Measurements from ENCODE around the gene DAGLB. TPM values are rescaled to one million over a fixed set of nuclear protein-coding genes. Genes with fewer than 3 reads are reported as not detected.

The DAGLB gene
- total and polyA plus RNA-seq, 2 experiments from 2014 or later: 26.7 to 31.7 TPM

- in situ Hi-C loops (cut with MboI): no loop called here
Measured at GRCh38 chr7:6395898-6396595, 51.7 kb downstream of the DAGLB start.

GRCh38 chr7:6394114-6394513, 53.6 kb downstream of the DAGLB start:
- H3K4me2 ChIP-seq (ENCODE audit: unreplicated experiment): peak overlapping the region; percentile 23
- H3K36me3 ChIP-seq (ENCODE audit: low read depth): peaks cover 29% of the 10 kb centered on the region
- in situ Hi-C loops (cut with MboI): no loop called here

More at GRCh38 chr7:6395898-6396595, 51.7 kb downstream of the DAGLB start:
- Histone ChIP-seq H3K4me1 (ENCODE audit: insufficient read depth) (peaks cover 47% of the 10 kb centered on the region), H3K27me3 (replicated peaks; ENCODE audit: insufficient read depth) (no peaks in the 10 kb centered on the region), H2AFZ (no peak overlapping the region), H3K9me2 (ENCODE audit: insufficient read depth) (no peaks in the 10 kb centered on the region), H3K9ac (no peak overlapping the region), H3K4me2 (ENCODE audit: unreplicated experiment) (no peak overlapping the region), H3F3A (ENCODE audit: insufficient read depth) (peaks cover 53% of the 10 kb centered on the region), H3K27ac (peak overlapping the region; percentile 14; the same call in 1 of the 2 replicates), H3K36me3 (ENCODE audit: low read depth) (peaks cover 41% of the 10 kb centered on the region), H3K9me3 (ENCODE audit: low read depth) (no peaks in the 10 kb centered on the region), H4K20me1 (ENCODE audit: insufficient read depth) (peaks cover 59% of the 10 kb centered on the region), H3K79me2 (ENCODE audit: insufficient read depth) (peaks cover 100% of the 10 kb centered on the region), H3K4me3 (no peak overlapping the region)
- no peak for DNase-seq
- WGBS, 2 experiments (ENCODE audit: low coverage in 1 of 2, low lambda C conversion rate in 2 of 2, missing lambda C conversion rate in 2 of 2): 81 to 89% methylated on average over 23 of the region's 23 CpGs
- no peak for TF ChIP-seq EZH2 (IDR thresholded peaks at IDR 0.05; ENCODE audit: insufficient read depth, poor library complexity, severe bottlenecking)
- TF ChIP-seq EZH2phosphoT487 (IDR thresholded peaks at IDR 0.05; ENCODE audit: insufficient read depth, low read depth): no peak

GRCh38 chr7:6393667-6394056, 54.1 kb downstream of the DAGLB start:
- WGBS, 2 experiments (ENCODE audit: low coverage in 1 of 2, low lambda C conversion rate in 2 of 2, missing lambda C conversion rate in 2 of 2): 63 to 76% methylated on average over 3 of the region's 3 CpGs
- Histone ChIP-seq H3F3A (ENCODE audit: insufficient read depth) (peaks cover 56% of the 10 kb centered on the region), H3K9me3 (ENCODE audit: low read depth) (no peaks in the 10 kb centered on the region), H3K4me2 (ENCODE audit: unreplicated experiment) (peak overlapping the region; percentile 57), H3K9ac (peak overlapping the region; percentile 51), H4K20me1 (ENCODE audit: insufficient read depth) (peaks cover 47% of the 10 kb centered on the region; the same call in 1 of the 2 replicates), H3K4me1 (ENCODE audit: insufficient read depth) (peaks cover 29% of the 10 kb centered on the region), H3K4me3 (0 out of 2 replicates have a peak overlapping the region, but pooled peaks have one; percentile 2), H3K27ac (peak overlapping the region; percentile 74), H3K36me3 (ENCODE audit: low read depth) (peaks cover 33% of the 10 kb centered on the region), H3K9me2 (ENCODE audit: insufficient read depth) (no peaks in the 10 kb centered on the region), H3K79me2 (ENCODE audit: insufficient read depth) (peaks cover 100% of the 10 kb centered on the region), H3K27me3 (replicated peaks; ENCODE audit: insufficient read depth) (no peaks in the 10 kb centered on the region), H2AFZ (no peak overlapping the region)
- DNase-seq: no peak
- no peak for TF ChIP-seq EZH2phosphoT487 (IDR thresholded peaks at IDR 0.05; ENCODE audit: insufficient read depth, low read depth)
- no peak for TF ChIP-seq EZH2 (IDR thresholded peaks at IDR 0.05; ENCODE audit: insufficient read depth, poor library complexity, severe bottlenecking)
- in situ Hi-C loops (cut with MboI): no loop called here

More at GRCh38 chr7:6394114-6394513, 53.6 kb downstream of the DAGLB start:
- peaks cover 52% of the 10 kb centered on the region; the same call in 1 of the 2 replicates for H4K20me1 ChIP-seq (ENCODE audit: insufficient read depth)
- TF ChIP-seq EZH2 (IDR thresholded peaks at IDR 0.05; ENCODE audit: insufficient read depth, poor library complexity, severe bottlenecking): no peak
- TF ChIP-seq EZH2phosphoT487 (IDR thresholded peaks at IDR 0.05; ENCODE audit: insufficient read depth, low read depth): no peak
- H3K9me2 ChIP-seq (ENCODE audit: insufficient read depth): no peaks in the 10 kb centered on the region
- H3K4me1 ChIP-seq (ENCODE audit: insufficient read depth): peaks cover 34% of the 10 kb centered on the region
- H3K9me3 ChIP-seq (ENCODE audit: low read depth): no peaks in the 10 kb centered on the region
- H2AFZ ChIP-seq: no peak overlapping the region
- 90 to 93% methylated on average over 6 of the region's 6 CpGs for WGBS, 2 experiments (ENCODE audit: low coverage in 1 of 2, low lambda C conversion rate in 2 of 2, missing lambda C conversion rate in 2 of 2)
- peaks cover 100% of the 10 kb centered on the region for H3K79me2 ChIP-seq (ENCODE audit: insufficient read depth)
- peaks cover 52% of the 10 kb centered on the region for H3F3A ChIP-seq (ENCODE audit: insufficient read depth)
- no peak for DNase-seq
- H3K9ac ChIP-seq: no peak overlapping the region
- no peak overlapping the region for H3K4me3 ChIP-seq
- no peaks in the 10 kb centered on the region for H3K27me3 ChIP-seq (replicated peaks; ENCODE audit: insufficient read depth)
- H3K27ac ChIP-seq: peak overlapping the region; percentile 74

- peaks cover 36% of the 10 kb centered on the region for H3K36me3 ChIP-seq (ENCODE audit: low read depth)
- H3F3A ChIP-seq (ENCODE audit: insufficient read depth): peaks cover 63% of the 10 kb centered on the region
- in situ Hi-C loops (cut with MboI): no loop called here
- WGBS, 2 experiments (ENCODE audit: low coverage in 1 of 2, low lambda C conversion rate in 2 of 2, missing lambda C conversion rate in 2 of 2): 72 to 74% methylated on average over 11 of the region's 11 CpGs
- TF ChIP-seq EZH2phosphoT487 (IDR thresholded peaks at IDR 0.05; ENCODE audit: insufficient read depth, low read depth): no peak
- no peak for TF ChIP-seq EZH2 (IDR thresholded peaks at IDR 0.05; ENCODE audit: insufficient read depth, poor library complexity, severe bottlenecking)
- no peaks in the 10 kb centered on the region for H3K9me2 ChIP-seq (ENCODE audit: insufficient read depth)
- DNase-seq: peak; percentile 90
- peaks cover 23% of the 10 kb centered on the region for H3K4me1 ChIP-seq (ENCODE audit: insufficient read depth)
- H2AFZ ChIP-seq: no peak overlapping the region
- peaks cover 100% of the 10 kb centered on the region for H3K79me2 ChIP-seq (ENCODE audit: insufficient read depth)
- peak overlapping the region; percentile 57 for H3K4me2 ChIP-seq (ENCODE audit: unreplicated experiment)
- H4K20me1 ChIP-seq (ENCODE audit: insufficient read depth): peaks cover 43% of the 10 kb centered on the region; the same call in 1 of the 2 replicates
- H3K9ac ChIP-seq: peak overlapping the region; percentile 51
- H3K4me3 ChIP-seq: 0 out of 2 replicates have a peak overlapping the region, but pooled peaks have one; percentile 2
- no peaks in the 10 kb centered on the region for H3K27me3 ChIP-seq (replicated peaks; ENCODE audit: insufficient read depth)
- H3K9me3 ChIP-seq (ENCODE audit: low read depth): no peaks in the 10 kb centered on the region
- H3K27ac ChIP-seq: peak overlapping the region; percentile 74
Measured at GRCh38 chr7:6392712-6393666, 54.8 kb downstream of the DAGLB start.

Data from GM23248 (cell line).